Skin of body (tissue), 2 donors: ENCODE results near the gene OPRD1. TPM values are rescaled to one million over a fixed set of nuclear protein-coding genes. Genes with fewer than 3 reads are reported as not detected.
"Not testable (repeated sequence)": the region's sequence is repeated elsewhere in the genome, so short reads cannot be mapped to it uniquely, and the experiment has no call there.

Experiments
- DNase-seq: peaks from one replicate; lab custom pipeline; 2025; lab: John Stamatoyannopoulos, UW
- total RNA-seq: library from RNA; depleted of rRNA; stranded (reverse); fragments of >200 nt; gene quantifications from one replicate; pipeline ENCODE4 v1.2.3, GENCODE V29; 2014

The OPRD1 gene
- total RNA-seq, 1 donor from 2014 or later, result 0.20 TPM

DNA sequence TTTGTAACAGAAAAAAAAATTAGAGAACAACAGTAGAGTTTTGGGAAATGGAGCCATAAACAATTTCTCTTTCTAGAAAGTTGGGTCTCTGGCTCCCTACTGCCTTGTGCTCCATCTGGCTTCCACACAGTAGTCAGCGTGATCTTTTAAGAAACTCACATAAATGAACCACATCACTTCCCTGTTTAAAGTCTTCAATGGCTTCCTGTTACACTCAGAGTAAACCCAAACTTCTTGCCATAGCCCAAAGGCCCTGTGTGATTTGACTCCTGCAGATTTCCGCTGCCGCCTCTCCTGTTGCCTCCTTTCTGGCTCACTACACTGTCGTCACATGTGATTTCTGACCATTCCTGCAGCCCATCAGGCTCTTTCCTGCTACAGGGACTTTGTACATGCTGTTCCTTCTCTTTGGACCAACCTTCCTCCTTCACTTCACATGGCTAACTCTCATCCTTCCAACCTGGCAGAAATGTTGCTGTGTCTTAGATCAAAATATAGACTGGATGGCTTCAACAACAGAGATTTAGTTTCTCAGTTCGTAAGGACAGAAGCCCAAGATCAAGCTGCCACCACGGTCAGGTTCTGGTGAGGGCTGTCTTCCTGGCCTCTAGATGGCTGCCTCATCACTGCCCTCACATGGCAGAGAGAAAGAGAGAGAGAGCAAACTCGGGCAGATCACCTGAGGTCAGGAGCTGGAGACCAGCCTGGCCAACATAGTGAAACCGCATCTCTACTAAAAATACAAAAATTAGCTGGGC is 34.0 kb downstream of the OPRD1 start:
- no peak for DNase-seq

DNA sequence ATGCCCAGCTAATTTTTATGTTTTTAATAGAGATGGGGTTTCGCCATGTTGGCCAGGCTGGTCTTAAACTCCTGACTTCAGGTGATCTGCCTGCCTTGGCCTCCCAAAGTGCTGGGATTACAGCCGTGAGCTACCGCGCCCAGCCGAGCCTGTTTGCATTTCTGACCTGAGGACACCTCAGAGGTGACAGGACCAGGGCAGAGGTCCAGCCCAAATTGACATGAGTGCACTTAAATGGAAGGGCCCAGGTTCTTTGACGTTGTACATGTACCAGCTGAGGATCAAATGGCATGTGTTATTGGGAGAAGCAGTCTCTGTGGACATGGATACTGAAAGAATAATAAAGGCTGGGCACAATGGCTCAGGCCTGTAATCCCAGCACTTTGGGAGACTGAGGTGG is 35.2 kb downstream of the OPRD1 start:
- DNase-seq, result not testable (repeated sequence)

DNA sequence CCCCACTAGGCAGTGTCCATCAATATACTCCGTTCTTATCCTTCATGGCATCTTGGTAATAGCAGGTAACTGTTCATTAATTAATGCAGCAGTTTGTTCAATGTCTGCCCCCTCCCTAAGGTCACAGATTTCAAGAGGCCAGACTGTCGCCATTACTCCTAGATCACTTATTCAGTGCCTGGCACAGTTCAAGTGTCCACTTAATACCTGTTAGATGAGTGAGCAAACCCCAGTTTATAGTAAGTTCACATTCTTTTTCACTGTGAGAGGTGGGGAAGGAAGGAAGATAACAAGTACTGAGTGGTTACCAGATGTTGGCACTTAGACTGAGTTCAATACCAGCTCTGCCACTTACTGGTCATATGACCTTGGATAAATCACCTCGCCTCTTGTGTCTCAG is 36.4 kb downstream of the OPRD1 start:
- DNase-seq, result no peak

- no peak for DNase-seq
Measured at GRCh38 chr1:28853093-28853742, 41.2 kb downstream of the OPRD1 start.

DNA sequence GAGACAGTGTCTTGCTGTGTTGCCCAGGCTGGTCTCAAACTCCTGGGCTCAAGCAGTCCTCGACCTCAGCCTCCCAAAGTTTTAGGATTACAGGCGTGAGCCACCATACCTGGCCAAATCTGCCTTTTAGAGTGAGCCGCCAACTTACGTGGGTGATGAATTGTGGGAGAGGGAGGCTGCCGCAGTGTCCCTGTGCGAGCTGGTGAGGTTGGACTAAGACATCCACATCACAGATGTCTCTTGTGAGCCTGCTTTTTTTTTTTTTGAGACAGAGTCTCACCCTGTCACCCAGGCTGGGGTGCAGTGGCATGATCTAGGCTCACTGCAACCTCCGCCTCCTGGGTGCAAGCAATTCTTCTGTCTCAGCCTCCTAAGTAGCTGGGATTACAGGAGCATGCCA is 42.4 kb downstream of the OPRD1 start:
- not testable (repeated sequence) for DNase-seq

DNA sequence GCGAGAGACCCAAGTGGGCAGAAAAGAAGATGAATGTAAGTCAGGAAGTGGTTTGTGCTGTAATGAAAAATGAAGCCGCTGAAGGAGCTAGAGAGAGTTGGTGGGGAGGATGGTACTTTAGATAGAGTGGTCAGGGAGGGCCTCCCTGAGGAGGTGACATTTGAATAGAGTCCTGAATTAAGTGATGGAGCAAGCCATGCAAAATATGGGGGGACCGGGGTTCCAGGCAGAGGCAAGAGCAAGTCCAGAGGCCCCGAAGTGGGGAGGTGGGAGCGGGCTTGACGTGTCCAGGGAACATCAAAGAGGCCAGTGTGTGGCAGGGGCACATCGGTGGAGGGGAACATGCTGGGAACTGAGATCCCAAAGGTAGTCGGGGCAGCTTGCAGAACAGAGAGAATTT is 43.1 kb downstream of the OPRD1 start:
- no peak for DNase-seq

- DNase-seq, result peak; percentile 33
Measured at GRCh38 chr1:28855469-28855951, 43.5 kb downstream of the OPRD1 start.

GRCh38 chr1:28855969-28856368 is 44.0 kb downstream of the OPRD1 start:
- DNase-seq, result no peak

- no peak for DNase-seq
Measured at GRCh38 chr1:28860332-28861073, 48.5 kb downstream of the OPRD1 start.

- DNase-seq, result no peak
Measured at GRCh38 chr1:28862571-28863403, 50.8 kb downstream of the OPRD1 start.

GRCh38 chr1:28864695-28865094 is 52.7 kb downstream of the OPRD1 start:
- no peak for DNase-seq

- DNase-seq, result no peak
Measured at GRCh38 chr1:28865997-28866650, 54.2 kb downstream of the OPRD1 start.

- no peak for DNase-seq
Measured at GRCh38 chr1:28867850-28868249, 55.9 kb downstream of the OPRD1 start.

GRCh38 chr1:28869952-28870351 is 58.0 kb downstream of the OPRD1 start:
- DNase-seq, result no peak

DNA sequence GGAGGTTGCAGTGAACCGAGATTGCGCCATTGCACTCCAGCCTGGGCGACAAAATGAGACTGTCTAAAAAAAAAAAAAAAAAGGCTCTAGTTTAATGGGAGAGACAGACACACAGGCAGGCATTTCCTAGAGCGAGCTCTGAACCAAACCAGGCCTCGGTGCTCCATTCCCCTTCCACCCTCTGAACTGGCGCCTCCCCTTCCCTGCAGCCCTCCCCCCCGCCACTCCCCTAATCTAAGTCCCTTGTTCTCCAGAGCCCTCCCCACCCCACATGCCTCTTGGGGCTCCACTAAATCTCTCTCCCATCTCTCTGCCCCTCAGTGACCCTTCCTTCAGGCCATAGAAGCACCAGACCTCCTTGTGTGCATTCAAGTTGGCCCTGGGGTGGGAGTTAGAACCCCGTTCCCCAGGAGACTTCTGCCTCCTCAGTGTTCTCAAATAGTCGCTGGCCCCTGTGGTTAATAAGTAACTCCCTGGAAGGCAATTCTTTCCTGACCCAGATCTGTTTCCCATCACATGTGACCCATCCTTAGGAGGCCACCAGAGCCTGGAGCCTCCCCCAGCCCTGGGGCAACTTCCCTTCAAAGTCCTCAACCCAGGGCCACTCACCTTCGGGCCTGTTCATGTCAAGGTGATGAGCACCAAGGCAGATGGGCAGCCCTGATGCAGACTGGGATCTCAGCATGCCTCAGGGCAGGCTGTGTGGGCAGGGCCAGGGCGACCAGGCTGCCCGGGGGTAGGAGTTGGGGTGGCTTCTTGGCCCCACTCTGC is 59.8 kb downstream of the OPRD1 start:
- DNase-seq, result no peak

- DNase-seq, result not testable (repeated sequence)
Measured at GRCh38 chr1:28875134-28875533, 63.2 kb downstream of the OPRD1 start.

DNA sequence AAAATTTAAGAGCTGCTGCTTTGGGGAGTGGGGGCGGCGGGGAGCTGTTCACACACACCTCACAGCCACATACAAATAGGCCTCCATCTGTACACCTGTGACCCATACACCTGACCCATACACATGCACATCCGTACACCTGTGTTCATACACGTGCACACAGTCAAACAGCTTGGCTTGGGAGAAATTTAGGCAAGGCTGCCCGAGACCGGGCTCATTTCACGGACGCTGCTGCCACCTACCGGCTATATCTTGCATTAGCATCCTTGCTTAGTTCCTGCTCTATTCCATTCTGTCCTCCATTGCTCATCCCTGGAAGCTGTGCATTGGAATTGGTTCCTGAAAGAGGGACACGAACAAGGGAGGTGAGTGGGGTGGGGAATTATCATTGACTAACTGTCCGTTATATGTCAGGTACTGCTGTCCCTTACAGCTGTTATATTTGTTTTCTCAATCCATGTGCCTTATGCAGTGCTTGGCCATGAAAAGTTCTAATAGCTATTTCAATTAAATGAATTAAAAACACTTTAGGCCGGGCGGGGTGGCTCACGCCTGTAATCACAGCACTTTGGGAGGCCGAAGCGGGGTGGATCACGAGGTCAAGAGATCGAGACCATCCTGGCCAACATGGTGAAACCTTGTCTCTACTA is 65.3 kb downstream of the OPRD1 start:
- DNase-seq, result peak; percentile 62

GRCh38 chr1:28878796-28879195 is 66.8 kb downstream of the OPRD1 start:
- DNase-seq, result no peak

DNA sequence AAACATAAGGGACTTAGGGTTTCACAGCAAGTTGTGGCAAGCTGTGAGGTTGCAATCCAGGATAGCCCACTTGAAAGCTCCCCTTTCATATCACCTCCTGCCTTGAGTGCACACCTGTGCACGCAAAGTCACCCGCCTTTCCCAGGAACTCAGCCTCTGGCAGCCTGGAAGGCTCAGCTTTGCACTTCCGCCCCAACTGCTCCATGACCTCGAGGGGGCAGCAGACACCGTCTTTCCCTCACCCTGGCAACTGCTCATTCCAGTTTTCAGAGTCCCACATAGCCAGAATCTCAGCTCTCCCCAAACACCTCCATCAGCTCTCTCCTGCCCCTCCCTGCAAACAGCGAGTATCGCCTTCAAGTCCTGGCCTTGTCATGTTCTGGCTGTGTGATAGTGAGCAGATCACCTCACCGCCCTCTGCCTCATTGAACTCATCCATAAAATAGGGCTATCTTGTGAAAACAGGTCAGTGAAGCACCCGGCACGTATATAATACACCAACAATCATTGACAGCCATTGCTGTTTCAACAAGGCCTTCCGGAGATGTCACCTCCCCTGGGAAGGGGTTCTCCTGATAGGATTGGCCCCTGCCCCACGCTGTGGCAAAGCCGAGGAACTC is 70.1 kb downstream of the OPRD1 start:
- DNase-seq, result peak; percentile 78
